ENCODE results near the gene VASH1.

Gene VASH1

GRCh38 chr14:76771437-76771980, 10.2 kb downstream of the VASH1 start:
- DNase-seq (ENCODE audit: low read depth, low spot score): no peak

GRCh38 chr14:76772300-76773187, 11.3 kb downstream of the VASH1 start:
- no peak for DNase-seq (ENCODE audit: low read depth, low spot score)

- DNase-seq (ENCODE audit: low read depth, low spot score): no peak
Measured at GRCh38 chr14:76773188-76773885, 12.1 kb downstream of the VASH1 start.

- DNase-seq (ENCODE audit: low read depth, low spot score): no peak
Measured at GRCh38 chr14:76773956-76774820, 12.9 kb downstream of the VASH1 start.

GRCh38 chr14:76774821-76775694, 13.8 kb downstream of the VASH1 start:
- DNase-seq (ENCODE audit: low read depth, low spot score): no peak

- DNase-seq (ENCODE audit: low read depth, low spot score): no peak
Measured at GRCh38 chr14:76775695-76776427, 14.6 kb downstream of the VASH1 start.

- no peak for DNase-seq (ENCODE audit: low read depth, low spot score)
Measured at GRCh38 chr14:76776428-76777251, 15.4 kb downstream of the VASH1 start.

GRCh38 chr14:76777721-76778120, 16.5 kb downstream of the VASH1 start:
- DNase-seq (ENCODE audit: low read depth, low spot score): no peak

GRCh38 chr14:76778546-76779215, 17.4 kb downstream of the VASH1 start:
- no peak for DNase-seq (ENCODE audit: low read depth, low spot score)

GRCh38 chr14:76779221-76780057, 18.2 kb downstream of the VASH1 start:
- DNase-seq (ENCODE audit: low read depth, low spot score): no peak

GRCh38 chr14:76780058-76780345, 18.7 kb downstream of the VASH1 start:
- DNase-seq (ENCODE audit: low read depth, low spot score): no peak

GRCh38 chr14:76780360-76780759, 19.1 kb downstream of the VASH1 start:
- DNase-seq (ENCODE audit: low read depth, low spot score): no peak

GRCh38 chr14:76780875-76781647, 19.8 kb downstream of the VASH1 start:
- no peak for DNase-seq (ENCODE audit: low read depth, low spot score)

GRCh38 chr14:76781648-76782051, 20.4 kb downstream of the VASH1 start:
- no peak for DNase-seq (ENCODE audit: low read depth, low spot score)

- no peak for DNase-seq (ENCODE audit: low read depth, low spot score)
Measured at GRCh38 chr14:76782115-76782884, 21.0 kb downstream of the VASH1 start.

GRCh38 chr14:76782885-76783566, 21.8 kb downstream of the VASH1 start:
- DNase-seq (ENCODE audit: low read depth, low spot score): no peak

Data from iPS DF 19.7 (cell line).